Kidney epithelial cell (primary cell): ENCODE measurements around the gene UBE3D. TPM values are rescaled to one million over a fixed set of nuclear protein-coding genes. Genes with fewer than 3 reads are reported as not detected.

Experiments used
- DNase-seq: peaks from one replicate; pipeline ENCODE4 v3.0.0-alpha.2; 2010; ENCODE audit warnings: low read depth
- H3K27me3 ChIP-seq: 2 replicates; pipeline ENCODE4 v1.6.0; 2011; ENCODE audit warnings: low read length; ENCODE audit not compliant: control insufficient read depth, insufficient read depth
- H3K36me3 ChIP-seq: 2 replicates; pipeline ENCODE4 v1.5.1; 2011; ENCODE audit warnings: low read length; ENCODE audit not compliant: control insufficient read depth, insufficient read depth
- H3K4me3 ChIP-seq: 2 replicates; pipeline ENCODE4 v1.5.1; 2011; ENCODE audit warnings: low read depth, mild to moderate bottlenecking, control low read depth, low read length
- total RNA-seq: library from RNA; depleted of rRNA; stranded (reverse); fragments of >200 nt; gene quantifications from 2 replicates; pipeline ENCODE4 v1.2.3, GENCODE V29; 2015
- TF ChIP-seq, protein P1 (sequence below): IDR thresholded peaks from 2 replicates; pipeline ENCODE4 v1.5.1; 2011; ENCODE audit warnings: mild to moderate bottlenecking, moderate library complexity, low read length, control low read depth, inconsistent platforms; ENCODE audit not compliant: insufficient read depth, poor library complexity, severe bottlenecking

Gene UBE3D
- total RNA-seq, 1 donor from 2014 or later = 11.6 TPM

DNA sequence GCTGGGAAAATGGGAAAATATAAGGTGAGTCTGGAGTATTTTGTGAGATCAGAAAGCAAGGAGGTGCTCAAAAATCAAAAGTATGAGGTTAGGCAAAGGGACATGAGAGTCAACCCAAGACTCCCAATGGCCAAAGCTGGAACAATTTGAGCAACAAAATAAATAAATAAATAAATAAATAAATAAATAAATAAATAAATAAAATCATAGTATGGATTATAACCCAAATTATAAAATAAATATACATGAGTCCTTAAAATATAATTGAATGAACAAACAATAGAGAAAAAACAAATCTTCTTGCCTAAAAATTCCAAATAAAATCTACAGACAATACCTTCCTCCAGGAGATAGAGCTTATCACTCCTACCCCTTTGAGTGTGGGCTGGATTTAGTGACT lies 69.5 kb downstream of the UBE3D start:
- H3K27me3 ChIP-seq = no peaks in the 10 kb centered on the region
- TF ChIP-seq, protein P1, sequence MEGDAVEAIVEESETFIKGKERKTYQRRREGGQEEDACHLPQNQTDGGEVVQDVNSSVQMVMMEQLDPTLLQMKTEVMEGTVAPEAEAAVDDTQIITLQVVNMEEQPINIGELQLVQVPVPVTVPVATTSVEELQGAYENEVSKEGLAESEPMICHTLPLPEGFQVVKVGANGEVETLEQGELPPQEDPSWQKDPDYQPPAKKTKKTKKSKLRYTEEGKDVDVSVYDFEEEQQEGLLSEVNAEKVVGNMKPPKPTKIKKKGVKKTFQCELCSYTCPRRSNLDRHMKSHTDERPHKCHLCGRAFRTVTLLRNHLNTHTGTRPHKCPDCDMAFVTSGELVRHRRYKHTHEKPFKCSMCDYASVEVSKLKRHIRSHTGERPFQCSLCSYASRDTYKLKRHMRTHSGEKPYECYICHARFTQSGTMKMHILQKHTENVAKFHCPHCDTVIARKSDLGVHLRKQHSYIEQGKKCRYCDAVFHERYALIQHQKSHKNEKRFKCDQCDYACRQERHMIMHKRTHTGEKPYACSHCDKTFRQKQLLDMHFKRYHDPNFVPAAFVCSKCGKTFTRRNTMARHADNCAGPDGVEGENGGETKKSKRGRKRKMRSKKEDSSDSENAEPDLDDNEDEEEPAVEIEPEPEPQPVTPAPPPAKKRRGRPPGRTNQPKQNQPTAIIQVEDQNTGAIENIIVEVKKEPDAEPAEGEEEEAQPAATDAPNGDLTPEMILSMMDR = no peak
- no peak overlapping the region for H3K4me3 ChIP-seq
- no peaks in the 10 kb centered on the region for H3K36me3 ChIP-seq
- no peak for DNase-seq

DNA sequence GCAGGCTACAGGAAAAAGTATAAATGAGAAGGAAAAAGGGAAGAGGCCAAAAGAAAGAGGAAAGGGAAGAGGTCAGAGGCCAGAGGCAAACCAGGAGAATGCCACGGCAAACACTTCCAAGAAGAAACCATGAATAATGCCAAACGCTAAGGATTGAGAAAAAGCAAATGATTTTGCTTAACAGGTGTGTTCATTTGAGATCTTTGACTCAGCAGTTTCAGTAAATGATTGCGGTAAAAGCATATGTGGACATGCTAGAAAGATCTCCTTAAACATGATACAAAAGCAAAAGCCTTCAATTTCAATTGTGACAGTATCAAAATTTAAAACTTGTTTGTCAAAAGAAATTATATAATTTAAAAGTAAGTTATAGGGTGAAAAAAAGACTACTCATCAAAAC lies 70.6 kb downstream of the UBE3D start:
- TF ChIP-seq, protein P1 = no peak
- DNase-seq = no peak
- no peaks in the 10 kb centered on the region for H3K27me3 ChIP-seq

DNA sequence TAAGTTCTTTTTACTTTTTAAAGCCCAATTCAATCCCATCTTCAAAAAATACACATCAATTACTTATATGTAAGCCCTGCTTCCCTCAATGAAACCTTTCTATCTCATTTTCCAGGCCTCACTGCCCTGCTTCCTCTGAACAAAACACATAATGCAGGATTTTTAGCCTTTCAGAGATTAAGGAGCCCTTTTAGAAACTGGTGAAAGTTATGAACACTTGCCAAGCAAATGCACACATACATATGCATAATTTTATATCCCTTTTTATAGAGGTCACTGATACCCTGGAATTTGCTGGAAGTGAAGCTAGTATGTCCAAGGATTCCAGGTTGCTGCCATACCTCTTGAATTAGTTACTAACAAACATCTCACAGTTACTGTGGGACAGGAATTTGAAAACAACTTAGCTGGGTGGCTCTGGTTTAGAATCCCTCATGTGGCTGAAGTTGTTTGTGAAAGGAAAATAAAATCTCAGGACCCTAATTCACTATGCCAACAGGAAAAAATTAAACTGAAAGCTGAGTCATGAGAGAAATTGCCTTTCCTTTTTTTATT lies 75.8 kb downstream of the UBE3D start:
- TF ChIP-seq, protein P1 = no peak
- H3K4me3 ChIP-seq = no peak overlapping the region
- no peaks in the 10 kb centered on the region for H3K27me3 ChIP-seq
- DNase-seq = no peak
- H3K36me3 ChIP-seq = no peaks in the 10 kb centered on the region

More for the DNA sequence above, 70.6 kb downstream of the UBE3D start:
- no peaks in the 10 kb centered on the region for H3K36me3 ChIP-seq
- no peak overlapping the region for H3K4me3 ChIP-seq

DNA sequence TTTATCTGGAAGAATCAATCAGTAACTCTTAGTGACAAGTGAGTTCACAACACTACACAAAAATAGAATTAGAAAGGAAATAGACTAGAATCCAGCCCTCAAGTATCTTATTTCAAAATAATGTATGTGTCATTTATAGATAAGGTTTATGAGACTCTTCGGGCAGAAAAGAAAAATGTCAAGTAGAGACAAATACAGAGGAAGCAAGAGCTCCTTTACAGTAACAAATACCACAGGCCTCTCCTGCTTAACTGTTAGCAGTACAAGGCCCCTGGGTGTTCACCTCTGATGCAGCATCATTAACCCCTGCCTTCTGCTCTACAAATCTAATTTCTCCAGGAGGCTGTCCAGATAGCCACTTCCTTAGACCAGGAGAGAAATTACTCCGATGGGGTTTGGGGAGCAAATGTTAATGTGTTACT lies 76.7 kb downstream of the UBE3D start:
- DNase-seq = no peak
- no peak overlapping the region for H3K4me3 ChIP-seq
- TF ChIP-seq, protein P1 = no peak
- H3K27me3 ChIP-seq = no peaks in the 10 kb centered on the region
- H3K36me3 ChIP-seq = no peaks in the 10 kb centered on the region

DNA sequence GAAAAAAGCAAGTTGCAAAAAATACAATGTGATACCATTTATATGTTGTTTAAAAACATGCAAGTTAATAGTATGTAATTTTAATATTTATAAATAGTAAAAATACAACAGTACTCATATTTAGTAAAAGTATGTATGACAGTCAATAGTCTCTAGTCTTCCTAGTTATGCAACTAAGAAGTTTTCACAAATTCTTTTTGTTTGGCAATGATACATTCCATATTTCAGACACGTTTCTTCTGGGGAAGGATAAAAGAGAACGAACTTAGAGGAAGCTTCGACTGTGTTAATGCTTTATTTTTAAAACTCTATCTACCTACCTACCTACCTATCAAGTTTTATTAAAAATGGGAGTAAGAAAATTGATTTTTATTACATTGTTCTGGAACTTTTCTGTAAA lies 77.7 kb downstream of the UBE3D start:
- H3K36me3 ChIP-seq = no peaks in the 10 kb centered on the region
- DNase-seq = no peak
- no peaks in the 10 kb centered on the region for H3K27me3 ChIP-seq
- H3K4me3 ChIP-seq = no peak overlapping the region
- TF ChIP-seq, protein P1 = no peak

DNA sequence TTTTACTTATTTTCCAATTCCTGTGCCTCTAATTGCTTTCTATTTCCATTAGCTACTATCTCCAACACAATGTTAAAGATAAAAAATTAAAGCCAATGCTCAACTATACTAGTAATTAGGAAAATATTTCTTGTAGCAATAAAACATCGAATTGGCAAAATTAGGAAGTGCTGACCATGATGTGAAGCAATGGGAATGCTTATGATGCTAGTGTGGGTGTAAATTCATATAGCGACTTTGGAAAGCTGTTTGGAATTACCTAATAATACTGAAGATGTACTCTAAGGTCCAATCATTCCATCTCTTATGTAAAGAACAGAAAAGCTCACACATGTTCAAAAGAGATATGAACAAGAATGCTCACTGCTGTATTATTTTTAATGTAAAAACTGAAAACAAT lies 78.2 kb downstream of the UBE3D start:
- no peak for DNase-seq
- TF ChIP-seq, protein P1 = no peak
- Histone ChIP-seq H3K36me3 (no peaks in the 10 kb centered on the region), H3K4me3 (no peak overlapping the region), H3K27me3 (no peaks in the 10 kb centered on the region)
